ENCODE results near the gene CHRDL1. TPM values are rescaled to one million over a fixed set of nuclear protein-coding genes. Genes with fewer than 3 reads are reported as not detected.

CHRDL1 gene
- total and polyA plus RNA-seq, 2 donors (not counting 1 experiment from before 2014, with no cell fraction given) = 4.5 to 10.1 TPM

- TF ChIP-seq CTCF (conservative IDR thresholded peaks at IDR 0.05 in 1 of 2, IDR thresholded peaks at IDR 0.05 in 1 of 2; ENCODE audit: low read depth in 1 of 2, low read length in 2 of 2) (no peak), EZH2 (IDR thresholded peaks at IDR 0.05; ENCODE audit: low read length, missing control alignments) (no peak)
- no peak overlapping the region for H3K4me3 ChIP-seq (replicated peaks in 1 of 4; ENCODE audit: control extremely low read depth in 1 of 4, insufficient read depth in 1 of 4, low read depth in 3 of 4, low read length in 4 of 4)
- peaks cover 6% of the 10 kb centered on the region for H3K4me1 ChIP-seq (ENCODE audit: control insufficient read depth, extremely low read depth, insufficient read depth, low read length)
- no peaks in the 10 kb centered on the region for H3K79me2 ChIP-seq (ENCODE audit: control insufficient read depth, insufficient read depth, low read length)
- no peak for DNase-seq (ENCODE audit: low read depth in 2 of 2)
- H3K27me3 ChIP-seq (ENCODE audit: control insufficient read depth, insufficient read depth, low read length) = no peaks in the 10 kb centered on the region
- H2AFZ ChIP-seq (ENCODE audit: low read length) = no peak overlapping the region
- no peaks in the 10 kb centered on the region for H3K36me3 ChIP-seq (ENCODE audit: control insufficient read depth, insufficient read depth, low read length)
- H3K27ac ChIP-seq (ENCODE audit: insufficient read depth, low read length) = no peak overlapping the region
- no peaks in the 10 kb centered on the region for H3K9me3 ChIP-seq (ENCODE audit: control insufficient read depth, insufficient read depth, low read depth, low read length)
- H4K20me1 ChIP-seq (ENCODE audit: control insufficient read depth, extremely low read depth, insufficient read depth, low read length) = no peaks in the 10 kb centered on the region
- no peak overlapping the region for H3K4me2 ChIP-seq (ENCODE audit: extremely low read depth, insufficient read depth, low read length)
- H3K9ac ChIP-seq (ENCODE audit: insufficient read depth, low read length) = no peak overlapping the region
Measured at GRCh38 chrX:110745288-110745687, 50.3 kb downstream of the CHRDL1 start.

GRCh38 chrX:110743679-110744340 lies 51.8 kb downstream of the CHRDL1 start:
- no peak overlapping the region for H2AFZ ChIP-seq (ENCODE audit: low read length)
- no peaks in the 10 kb centered on the region for H3K9me3 ChIP-seq (ENCODE audit: control insufficient read depth, insufficient read depth, low read depth, low read length)
- no peak overlapping the region for H3K4me3 ChIP-seq (replicated peaks in 1 of 4; ENCODE audit: control extremely low read depth in 1 of 4, insufficient read depth in 1 of 4, low read depth in 3 of 4, low read length in 4 of 4)
- no peaks in the 10 kb centered on the region for H3K36me3 ChIP-seq (ENCODE audit: control insufficient read depth, insufficient read depth, low read length)
- peaks cover 6% of the 10 kb centered on the region for H3K4me1 ChIP-seq (ENCODE audit: control insufficient read depth, extremely low read depth, insufficient read depth, low read length)
- H3K4me2 ChIP-seq (ENCODE audit: extremely low read depth, insufficient read depth, low read length) = peak overlapping the region; percentile 15
- H4K20me1 ChIP-seq (ENCODE audit: control insufficient read depth, extremely low read depth, insufficient read depth, low read length) = no peaks in the 10 kb centered on the region
- no peaks in the 10 kb centered on the region for H3K79me2 ChIP-seq (ENCODE audit: control insufficient read depth, insufficient read depth, low read length)
- TF ChIP-seq CTCF (conservative IDR thresholded peaks at IDR 0.05 in 1 of 2, IDR thresholded peaks at IDR 0.05 in 1 of 2; ENCODE audit: low read depth in 1 of 2, low read length in 2 of 2) (no peak), EZH2 (IDR thresholded peaks at IDR 0.05; ENCODE audit: low read length, missing control alignments) (no peak)
- no peaks in the 10 kb centered on the region for H3K27me3 ChIP-seq (ENCODE audit: control insufficient read depth, insufficient read depth, low read length)
- peak; percentile 36 to 48 for DNase-seq (ENCODE audit: low read depth in 2 of 2)
- H3K9ac ChIP-seq (ENCODE audit: insufficient read depth, low read length) = no peak overlapping the region
- peak overlapping the region; percentile 39 for H3K27ac ChIP-seq (ENCODE audit: insufficient read depth, low read length)

GRCh38 chrX:110741213-110741796 lies 54.3 kb downstream of the CHRDL1 start:
- H3K79me2 ChIP-seq (ENCODE audit: control insufficient read depth, insufficient read depth, low read length) = no peaks in the 10 kb centered on the region
- H3K27ac ChIP-seq (ENCODE audit: insufficient read depth, low read length) = no peak overlapping the region
- H3K4me2 ChIP-seq (ENCODE audit: extremely low read depth, insufficient read depth, low read length) = no peak overlapping the region
- no peaks in the 10 kb centered on the region for H3K27me3 ChIP-seq (ENCODE audit: control insufficient read depth, insufficient read depth, low read length)
- H3K9ac ChIP-seq (ENCODE audit: insufficient read depth, low read length) = no peak overlapping the region
- H3K4me3 ChIP-seq (replicated peaks in 1 of 4; ENCODE audit: control extremely low read depth in 1 of 4, insufficient read depth in 1 of 4, low read depth in 3 of 4, low read length in 4 of 4) = no peak overlapping the region
- no peaks in the 10 kb centered on the region for H3K36me3 ChIP-seq (ENCODE audit: control insufficient read depth, insufficient read depth, low read length)
- peak; percentile 62 to 86 for DNase-seq (ENCODE audit: low read depth in 2 of 2)
- H3K9me3 ChIP-seq (ENCODE audit: control insufficient read depth, insufficient read depth, low read depth, low read length) = no peaks in the 10 kb centered on the region
- H2AFZ ChIP-seq (ENCODE audit: low read length) = no peak overlapping the region
- no peak for TF ChIP-seq EZH2 (IDR thresholded peaks at IDR 0.05; ENCODE audit: low read length, missing control alignments)
- no peak for TF ChIP-seq CTCF (conservative IDR thresholded peaks at IDR 0.05 in 1 of 2, IDR thresholded peaks at IDR 0.05 in 1 of 2; ENCODE audit: low read depth in 1 of 2, low read length in 2 of 2)
- peaks cover 6% of the 10 kb centered on the region for H3K4me1 ChIP-seq (ENCODE audit: control insufficient read depth, extremely low read depth, insufficient read depth, low read length)
- H4K20me1 ChIP-seq (ENCODE audit: control insufficient read depth, extremely low read depth, insufficient read depth, low read length) = no peaks in the 10 kb centered on the region
